Transverse colon (tissue), 4 donors: ENCODE measurements around the gene SLC12A7. TPM values are rescaled to one million over a fixed set of nuclear protein-coding genes. Genes with fewer than 3 reads are reported as not detected.

ENCODE experiments used
- DNase-seq: peaks from one replicate; pipeline ENCODE4 v3.0.0-alpha.2; 2019
- H3K27ac ChIP-seq, 4 donors: fragments of 200-600 bp; sonication (generic); 2 replicates each; pipeline ENCODE4 v1.5.1; 2016 to 2018; ENCODE audit warnings: inconsistent platforms in 4 of 4
- H3K27me3 ChIP-seq: fragments of 200-600 bp; sonication (generic); 2 replicates; pipeline ENCODE4 v1.5.1; 2017; ENCODE audit warnings: inconsistent platforms
- H3K36me3 ChIP-seq, 4 donors: fragments of 200-600 bp; sonication (generic); 2 replicates each; pipeline ENCODE4 v1.5.1; 2017 to 2019; ENCODE audit warnings: inconsistent platforms in 4 of 4
- H3K4me1 ChIP-seq, 4 donors: fragments of 200-600 bp; sonication (generic); 2 replicates each; pipeline ENCODE4 v1.5.1; 2017 to 2020; ENCODE audit warnings: inconsistent platforms in 4 of 4
- H3K4me3 ChIP-seq, 4 donors: fragments of 200-600 bp; sonication (generic); 1 replicate in 1 of 4; 2 replicates in 3 of 4; pipeline versions ENCODE4 v1.5.1 to v1.6.1; 2017 to 2019; ENCODE audit warnings: inconsistent platforms in 4 of 4
- H3K9me3 ChIP-seq, 2 donors: fragments of 200-600 bp; sonication (generic); 2 replicates each; pipeline ENCODE4 v1.5.1; 2017 to 2019; ENCODE audit warnings: inconsistent platforms in 2 of 2
- CTCF ChIP-seq, 5 experiments: fragments of 200-600 bp in 3 of 5; fragments of 450-650 bp in 2 of 5; sonication (generic) in 3 of 5; IDR thresholded peaks; 1 replicate in 2 of 5; 2 replicates in 3 of 5; pipeline ENCODE4 v1.5.1; 2016 to 2017; ENCODE audit warnings: antibody characterized with exemption in 5 of 5, inconsistent platforms in 3 of 5, mild to moderate bottlenecking in 2 of 5, moderate library complexity in 1 of 5
- EP300 ChIP-seq: sonication (generic); formaldehyde crosslinking; IDR thresholded peaks from one replicate; pipeline ENCODE4 v1.6.1; 2017; ENCODE audit warnings: antibody characterized with exemption, low read depth
- POLR2A ChIP-seq: fragments of 450-650 bp; IDR thresholded peaks from one replicate; pipeline ENCODE4 v1.6.1; 2016; ENCODE audit warnings: antibody characterized with exemption, mild to moderate bottlenecking, moderate library complexity
- POLR2AphosphoS5 ChIP-seq, 3 donors: sonication (generic); formaldehyde crosslinking; IDR thresholded peaks; one replicate each; pipeline ENCODE4 v1.6.1; 2016; ENCODE audit warnings: antibody characterized with exemption in 3 of 3
- WGBS, 2 donors: methylation state at CpG; one replicate each; pipeline ENCODE4 v1.1.5; 2018; ENCODE audit warnings: low coverage in 1 of 2; 5-methylcytosine and 5-hydroxymethylcytosine counted together
- in situ Hi-C, 4 donors: fragments of 200-750 bp; cut with MboI; loops; one replicate each; pipeline versions ENCODE4 v1.15.0 to v1.15.1; 2017; ENCODE audit warnings: low sequenced_read_pairs in 3 of 4, low pct_ligation_motif_present in 1 of 4, low pct_unique_long_range_greater_than_20kb in 1 of 4
- intact Hi-C: fragments of 100-400 bp; cut with DNase I; formaldehyde crosslinking; loops from one replicate; pipeline ENCODE4 v1.15.1; 2023; ENCODE audit warnings: low total_unique reads
- total RNA-seq, 4 donors: library from RNA; depleted of rRNA; stranded (reverse); fragments of >200 nt; gene quantifications; one replicate each; pipeline ENCODE4 v1.1.0, GENCODE V29; 2016

The SLC12A7 gene
- total RNA-seq, 4 donors from 2014 or later = 60.7 to 144 (median 61.4) TPM

GRCh38 chr5:1140171-1140817 lies 28.4 kb upstream of the SLC12A7 start:
- peak; percentile 89 for DNase-seq
- intact Hi-C loops (loop anchor here (10.0 kb wide), 1 partner anchor 215 kb away; no protein-coding TSS in a partner anchor), in situ Hi-C loops (loop anchor here in 3 of 4 donors (25.0 kb wide), 2 partner anchors 128 to 203 kb away; partner anchors contain the start of gene NKD2 (in 1 of the 3))
- Histone ChIP-seq H3K4me1 (peaks cover 0 to 23% (median 11%) of the 10 kb centered on the region in 4 donors), H3K27ac (no peak overlapping the region), H3K4me3 (no peak overlapping the region), H3K27me3 (no peaks in the 10 kb centered on the region), H3K36me3 (no peaks in the 10 kb centered on the region), H3K9me3 (no peaks in the 10 kb centered on the region)
- WGBS, 2 donors = 20% methylated on average over 22 of the region's 23 CpGs; no CpG with 5 or more reads in 1 of the 2 donors
- TF ChIP-seq CTCF (IDR thresholded peaks at IDR 0.05) (peak; percentile 83 to 94 (median 88)), EP300 (no peak)

- no peaks in the 10 kb centered on the region for H3K9me3 ChIP-seq
- no peak overlapping the region for H3K27ac ChIP-seq
- in situ Hi-C loops = loop anchor here in 3 of 4 donors (25.0 kb wide), 2 partner anchors 127 to 202 kb away; partner anchors contain the start of gene NKD2 (in 1 of the 3)
- TF ChIP-seq POLR2A (no peak), CTCF (IDR thresholded peaks at IDR 0.05) (no peak), EP300 (no peak), POLR2AphosphoS5 (IDR thresholded peaks at IDR 0.05) (no peak)
- H3K27me3 ChIP-seq = no peaks in the 10 kb centered on the region
- no peak for DNase-seq
- H3K4me3 ChIP-seq = no peak overlapping the region
- H3K36me3 ChIP-seq = no peaks in the 10 kb centered on the region
- peaks cover 0 to 27% (median 11%) of the 10 kb centered on the region in 4 donors for H3K4me1 ChIP-seq
- intact Hi-C loops = loop anchor here (10.0 kb wide), 1 partner anchor 215 kb away; no protein-coding TSS in a partner anchor
- 85% methylated on average over 30 of the region's 37 CpGs; no CpG with 5 or more reads in 1 of the 2 donors for WGBS, 2 donors
These were observed 27.7 kb upstream of the SLC12A7 start for GRCh38 chr5:1139331-1140170.

- in situ Hi-C loops = loop anchor here in 3 of 4 donors (25.0 kb wide), 2 partner anchors 126 to 201 kb away; partner anchors contain the start of gene NKD2 (in 1 of the 3)
These were observed 26.8 kb upstream of the SLC12A7 start for GRCh38 chr5:1138445-1139245.

More at GRCh38 chr5:1138445-1139245, 26.8 kb upstream of the SLC12A7 start:
- no peak for DNase-seq
- WGBS, 2 donors = 72 to 83% methylated on average over 3 to 16 of the region's 16 CpGs
- no peaks in the 10 kb centered on the region for H3K36me3 ChIP-seq
- H3K9me3 ChIP-seq = no peaks in the 10 kb centered on the region
- no peak for TF ChIP-seq EP300
- no peak for TF ChIP-seq CTCF (IDR thresholded peaks at IDR 0.05)
- no peak for TF ChIP-seq POLR2AphosphoS5 (IDR thresholded peaks at IDR 0.05)
- TF ChIP-seq POLR2A = no peak
- H3K4me3 ChIP-seq = no peak overlapping the region
- no peaks in the 10 kb centered on the region for H3K27me3 ChIP-seq
- intact Hi-C loops = no loop called here
- H3K4me1 ChIP-seq = peaks cover 0 to 33% (median 11%) of the 10 kb centered on the region in 4 donors
- H3K27ac ChIP-seq = peak overlapping the region in 1 of 4 donors; percentile 14
